HEK293 (cell line): ENCODE measurements around the gene MEI1.

ENCODE experiments used
- EGR2 ChIP-seq: fragments of 450-650 bp; formaldehyde crosslinking; IDR thresholded peaks from 2 replicates; pipeline ENCODE4 v1.5.1; 2016; ENCODE audit warnings: low read depth, missing biosample characterization, missing genetic modification characterization
- HOXC10 ChIP-seq: sonication (generic); formaldehyde crosslinking; IDR thresholded peaks from 2 replicates; pipeline ENCODE4 v1.8.1; 2023; ENCODE audit warnings: mild to moderate bottlenecking, missing genetic modification reagents
- KLF1 ChIP-seq: fragments of 450-650 bp; formaldehyde crosslinking; IDR thresholded peaks from 2 replicates; pipeline ENCODE4 v1.5.1; 2016; ENCODE audit warnings: missing biosample characterization, missing genetic modification characterization
- KLF7 ChIP-seq: fragments of 450-650 bp; formaldehyde crosslinking; IDR thresholded peaks from 2 replicates; pipeline ENCODE4 v1.5.1; 2016; ENCODE audit warnings: missing biosample characterization, missing genetic modification characterization, borderline replicate concordance
- ZBTB20 ChIP-seq: fragments of 450-650 bp; formaldehyde crosslinking; IDR thresholded peaks from 2 replicates; pipeline ENCODE4 v1.5.1; 2016; ENCODE audit warnings: missing biosample characterization, missing genetic modification characterization
- ZFP69B ChIP-seq: fragments of 450-650 bp; formaldehyde crosslinking; IDR thresholded peaks from 2 replicates; pipeline ENCODE4 v1.5.1; 2016; ENCODE audit warnings: missing biosample characterization, missing genetic modification characterization
- ZNF16 ChIP-seq: fragments of 450-650 bp; formaldehyde crosslinking; IDR thresholded peaks from 2 replicates; pipeline ENCODE4 v1.5.1; 2016; ENCODE audit warnings: low read depth, missing biosample characterization, missing genetic modification characterization
- ZNF2 ChIP-seq: fragments of 450-650 bp; formaldehyde crosslinking; IDR thresholded peaks from 2 replicates; pipeline ENCODE4 v1.5.1; 2016; ENCODE audit warnings: missing biosample characterization, missing genetic modification characterization
- ZNF561 ChIP-seq: fragments of 450-650 bp; IDR thresholded peaks from 2 replicates; pipeline ENCODE4 v1.5.1; 2018; ENCODE audit warnings: missing biosample characterization, missing genetic modification characterization, borderline replicate concordance
- ZNF837 ChIP-seq: fragments of 450-650 bp; formaldehyde crosslinking; IDR thresholded peaks from 2 replicates; pipeline ENCODE4 v1.5.1; 2016; ENCODE audit warnings: missing biosample characterization, missing genetic modification characterization
- TF ChIP-seq, protein P1 (sequence below): fragments of 450-650 bp; formaldehyde crosslinking; conservative IDR thresholded peaks from 2 replicates; pipeline ENCODE4 v1.5.1; 2016; ENCODE audit warnings: low read depth, missing biosample characterization, missing genetic modification characterization
- TF ChIP-seq, protein P2 (sequence below): fragments of 450-650 bp; formaldehyde crosslinking; IDR thresholded peaks from 2 replicates; pipeline ENCODE4 v1.5.0; 2017; ENCODE audit warnings: missing biosample characterization, missing genetic modification characterization, borderline replicate concordance
- TF ChIP-seq, protein P3 (sequence below): fragments of 450-650 bp; formaldehyde crosslinking; IDR thresholded peaks from 2 replicates; pipeline ENCODE4 v1.5.1; 2016; ENCODE audit warnings: missing biosample characterization, missing genetic modification characterization
- TF ChIP-seq, protein P4 (sequence below): fragments of 450-650 bp; formaldehyde crosslinking; IDR thresholded peaks from 2 replicates; pipeline ENCODE4 v1.5.1; 2017; ENCODE audit warnings: missing biosample characterization, missing genetic modification characterization
- TF ChIP-seq, protein P5 (sequence below): fragments of 450-650 bp; formaldehyde crosslinking; IDR thresholded peaks from 2 replicates; pipeline ENCODE4 v1.5.1; 2016; ENCODE audit warnings: missing biosample characterization, missing genetic modification characterization
- TF ChIP-seq, protein P6 (sequence below): fragments of 450-650 bp; formaldehyde crosslinking; IDR thresholded peaks from 2 replicates; pipeline ENCODE4 v1.5.1; 2016; ENCODE audit warnings: missing biosample characterization, missing genetic modification characterization

MEI1 gene

DNA sequence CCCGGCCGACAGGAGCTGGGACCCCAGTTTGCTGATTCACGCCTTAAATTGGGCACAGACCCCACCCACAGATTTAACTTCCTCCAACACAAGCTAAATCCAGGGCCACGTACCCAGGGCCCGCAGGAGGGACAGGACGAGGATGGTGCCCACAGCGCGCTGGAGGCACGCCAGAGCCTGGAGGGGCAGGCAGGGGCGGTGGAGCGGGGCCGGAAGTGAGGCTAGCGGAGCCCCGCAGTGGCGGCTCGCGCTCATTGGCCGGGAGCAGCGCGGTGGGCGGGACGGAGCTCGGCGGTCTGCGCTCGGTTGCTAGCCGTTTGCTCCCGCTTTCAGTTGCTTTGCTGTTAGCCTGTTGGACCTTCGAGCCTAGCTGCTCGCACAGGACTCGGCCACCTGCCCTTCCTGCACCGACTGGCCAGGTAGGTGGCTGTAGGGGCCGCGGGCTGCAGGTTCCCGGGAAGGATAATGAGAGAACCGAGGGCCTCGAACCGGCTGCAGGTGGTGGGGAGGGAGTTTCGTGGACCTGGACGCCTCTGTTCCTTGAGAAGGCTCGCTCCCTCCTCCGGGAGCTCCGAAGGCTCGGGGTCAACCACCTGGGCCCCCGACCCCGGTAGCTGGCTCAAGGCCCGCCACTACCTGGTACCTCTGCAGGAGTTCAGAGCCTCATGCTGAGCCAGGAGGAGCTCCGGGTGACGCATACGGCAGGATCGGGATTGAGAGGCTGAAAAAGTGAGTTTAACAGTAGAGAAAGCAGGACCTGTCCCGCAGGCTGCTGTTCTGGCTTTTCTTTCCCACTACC is 101.2 kb downstream of the MEI1 start, which contains the start of gene CCDC134 (continued):
- TF ChIP-seq, protein P1, sequence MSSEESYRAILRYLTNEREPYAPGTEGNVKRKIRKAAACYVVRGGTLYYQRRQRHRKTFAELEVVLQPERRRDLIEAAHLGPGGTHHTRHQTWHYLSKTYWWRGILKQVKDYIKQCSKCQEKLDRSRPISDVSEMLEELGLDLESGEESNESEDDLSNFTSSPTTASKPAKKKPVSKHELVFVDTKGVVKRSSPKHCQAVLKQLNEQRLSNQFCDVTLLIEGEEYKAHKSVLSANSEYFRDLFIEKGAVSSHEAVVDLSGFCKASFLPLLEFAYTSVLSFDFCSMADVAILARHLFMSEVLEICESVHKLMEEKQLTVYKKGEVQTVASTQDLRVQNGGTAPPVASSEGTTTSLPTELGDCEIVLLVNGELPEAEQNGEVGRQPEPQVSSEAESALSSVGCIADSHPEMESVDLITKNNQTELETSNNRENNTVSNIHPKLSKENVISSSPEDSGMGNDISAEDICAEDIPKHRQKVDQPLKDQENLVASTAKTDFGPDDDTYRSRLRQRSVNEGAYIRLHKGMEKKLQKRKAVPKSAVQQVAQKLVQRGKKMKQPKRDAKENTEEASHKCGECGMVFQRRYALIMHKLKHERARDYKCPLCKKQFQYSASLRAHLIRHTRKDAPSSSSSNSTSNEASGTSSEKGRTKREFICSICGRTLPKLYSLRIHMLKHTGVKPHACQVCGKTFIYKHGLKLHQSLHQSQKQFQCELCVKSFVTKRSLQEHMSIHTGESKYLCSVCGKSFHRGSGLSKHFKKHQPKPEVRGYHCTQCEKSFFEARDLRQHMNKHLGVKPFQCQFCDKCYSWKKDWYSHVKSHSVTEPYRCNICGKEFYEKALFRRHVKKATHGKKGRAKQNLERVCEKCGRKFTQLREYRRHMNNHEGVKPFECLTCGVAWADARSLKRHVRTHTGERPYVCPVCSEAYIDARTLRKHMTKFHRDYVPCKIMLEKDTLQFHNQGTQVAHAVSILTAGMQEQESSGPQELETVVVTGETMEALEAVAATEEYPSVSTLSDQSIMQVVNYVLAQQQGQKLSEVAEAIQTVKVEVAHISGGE: peak; percentile 58; the same call in 1 of the 2 replicates
- TF ChIP-seq, protein P2, sequence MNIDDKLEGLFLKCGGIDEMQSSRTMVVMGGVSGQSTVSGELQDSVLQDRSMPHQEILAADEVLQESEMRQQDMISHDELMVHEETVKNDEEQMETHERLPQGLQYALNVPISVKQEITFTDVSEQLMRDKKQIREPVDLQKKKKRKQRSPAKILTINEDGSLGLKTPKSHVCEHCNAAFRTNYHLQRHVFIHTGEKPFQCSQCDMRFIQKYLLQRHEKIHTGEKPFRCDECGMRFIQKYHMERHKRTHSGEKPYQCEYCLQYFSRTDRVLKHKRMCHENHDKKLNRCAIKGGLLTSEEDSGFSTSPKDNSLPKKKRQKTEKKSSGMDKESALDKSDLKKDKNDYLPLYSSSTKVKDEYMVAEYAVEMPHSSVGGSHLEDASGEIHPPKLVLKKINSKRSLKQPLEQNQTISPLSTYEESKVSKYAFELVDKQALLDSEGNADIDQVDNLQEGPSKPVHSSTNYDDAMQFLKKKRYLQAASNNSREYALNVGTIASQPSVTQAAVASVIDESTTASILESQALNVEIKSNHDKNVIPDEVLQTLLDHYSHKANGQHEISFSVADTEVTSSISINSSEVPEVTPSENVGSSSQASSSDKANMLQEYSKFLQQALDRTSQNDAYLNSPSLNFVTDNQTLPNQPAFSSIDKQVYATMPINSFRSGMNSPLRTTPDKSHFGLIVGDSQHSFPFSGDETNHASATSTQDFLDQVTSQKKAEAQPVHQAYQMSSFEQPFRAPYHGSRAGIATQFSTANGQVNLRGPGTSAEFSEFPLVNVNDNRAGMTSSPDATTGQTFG: no peak
- TF ChIP-seq HOXC10 (no peak; the same call in 1 of the 2 replicates), KLF7 (tag by site-specific recombination) (0 out of 2 replicates have a peak, but pooled peaks have one; percentile 40), KLF1 (tag by site-specific recombination) (peak; percentile 55; the same call in 1 of the 2 replicates), EGR2 (peak; percentile 69), ZNF2 (peak; percentile 68; the same call in 1 of the 2 replicates), ZBTB20 (tag by site-specific recombination) (peak; percentile 92), ZNF561 (tag by site-specific recombination) (0 out of 2 replicates have a peak, but pooled peaks have one; percentile 16), ZNF16 (tag by site-specific recombination) (no peak), ZFP69B (peak; percentile 10; the same call in 1 of the 2 replicates), ZNF837 (tag by site-specific recombination) (no peak)
- TF ChIP-seq, protein P3, sequence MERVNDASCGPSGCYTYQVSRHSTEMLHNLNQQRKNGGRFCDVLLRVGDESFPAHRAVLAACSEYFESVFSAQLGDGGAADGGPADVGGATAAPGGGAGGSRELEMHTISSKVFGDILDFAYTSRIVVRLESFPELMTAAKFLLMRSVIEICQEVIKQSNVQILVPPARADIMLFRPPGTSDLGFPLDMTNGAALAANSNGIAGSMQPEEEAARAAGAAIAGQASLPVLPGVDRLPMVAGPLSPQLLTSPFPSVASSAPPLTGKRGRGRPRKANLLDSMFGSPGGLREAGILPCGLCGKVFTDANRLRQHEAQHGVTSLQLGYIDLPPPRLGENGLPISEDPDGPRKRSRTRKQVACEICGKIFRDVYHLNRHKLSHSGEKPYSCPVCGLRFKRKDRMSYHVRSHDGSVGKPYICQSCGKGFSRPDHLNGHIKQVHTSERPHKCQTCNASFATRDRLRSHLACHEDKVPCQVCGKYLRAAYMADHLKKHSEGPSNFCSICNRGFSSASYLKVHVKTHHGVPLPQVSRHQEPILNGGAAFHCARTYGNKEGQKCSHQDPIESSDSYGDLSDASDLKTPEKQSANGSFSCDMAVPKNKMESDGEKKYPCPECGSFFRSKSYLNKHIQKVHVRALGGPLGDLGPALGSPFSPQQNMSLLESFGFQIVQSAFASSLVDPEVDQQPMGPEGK (tag by site-specific recombination): peak; percentile 98
- TF ChIP-seq, protein P4, sequence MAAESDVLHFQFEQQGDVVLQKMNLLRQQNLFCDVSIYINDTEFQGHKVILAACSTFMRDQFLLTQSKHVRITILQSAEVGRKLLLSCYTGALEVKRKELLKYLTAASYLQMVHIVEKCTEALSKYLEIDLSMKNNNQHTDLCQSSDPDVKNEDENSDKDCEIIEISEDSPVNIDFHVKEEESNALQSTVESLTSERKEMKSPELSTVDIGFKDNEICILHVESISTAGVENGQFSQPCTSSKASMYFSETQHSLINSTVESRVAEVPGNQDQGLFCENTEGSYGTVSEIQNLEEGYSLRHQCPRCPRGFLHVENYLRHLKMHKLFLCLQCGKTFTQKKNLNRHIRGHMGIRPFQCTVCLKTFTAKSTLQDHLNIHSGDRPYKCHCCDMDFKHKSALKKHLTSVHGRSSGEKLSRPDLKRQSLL: peak; percentile 98
- TF ChIP-seq, protein P5, sequence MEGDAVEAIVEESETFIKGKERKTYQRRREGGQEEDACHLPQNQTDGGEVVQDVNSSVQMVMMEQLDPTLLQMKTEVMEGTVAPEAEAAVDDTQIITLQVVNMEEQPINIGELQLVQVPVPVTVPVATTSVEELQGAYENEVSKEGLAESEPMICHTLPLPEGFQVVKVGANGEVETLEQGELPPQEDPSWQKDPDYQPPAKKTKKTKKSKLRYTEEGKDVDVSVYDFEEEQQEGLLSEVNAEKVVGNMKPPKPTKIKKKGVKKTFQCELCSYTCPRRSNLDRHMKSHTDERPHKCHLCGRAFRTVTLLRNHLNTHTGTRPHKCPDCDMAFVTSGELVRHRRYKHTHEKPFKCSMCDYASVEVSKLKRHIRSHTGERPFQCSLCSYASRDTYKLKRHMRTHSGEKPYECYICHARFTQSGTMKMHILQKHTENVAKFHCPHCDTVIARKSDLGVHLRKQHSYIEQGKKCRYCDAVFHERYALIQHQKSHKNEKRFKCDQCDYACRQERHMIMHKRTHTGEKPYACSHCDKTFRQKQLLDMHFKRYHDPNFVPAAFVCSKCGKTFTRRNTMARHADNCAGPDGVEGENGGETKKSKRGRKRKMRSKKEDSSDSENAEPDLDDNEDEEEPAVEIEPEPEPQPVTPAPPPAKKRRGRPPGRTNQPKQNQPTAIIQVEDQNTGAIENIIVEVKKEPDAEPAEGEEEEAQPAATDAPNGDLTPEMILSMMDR: peak; percentile 12; the same call in 1 of the 2 replicates
- TF ChIP-seq, protein P6, sequence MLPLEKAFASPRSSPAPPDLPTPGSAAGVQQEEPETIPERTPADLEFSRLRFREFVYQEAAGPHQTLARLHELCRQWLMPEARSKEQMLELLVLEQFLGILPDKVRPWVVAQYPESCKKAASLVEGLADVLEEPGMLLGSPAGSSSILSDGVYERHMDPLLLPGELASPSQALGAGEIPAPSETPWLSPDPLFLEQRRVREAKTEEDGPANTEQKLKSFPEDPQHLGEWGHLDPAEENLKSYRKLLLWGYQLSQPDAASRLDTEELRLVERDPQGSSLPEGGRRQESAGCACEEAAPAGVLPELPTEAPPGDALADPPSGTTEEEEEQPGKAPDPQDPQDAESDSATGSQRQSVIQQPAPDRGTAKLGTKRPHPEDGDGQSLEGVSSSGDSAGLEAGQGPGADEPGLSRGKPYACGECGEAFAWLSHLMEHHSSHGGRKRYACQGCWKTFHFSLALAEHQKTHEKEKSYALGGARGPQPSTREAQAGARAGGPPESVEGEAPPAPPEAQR (tag by site-specific recombination): no peak
